ENCODE measurements around the gene CCDC154.
"Not testable (repeated sequence)": the region's sequence is repeated elsewhere in the genome, so short reads cannot be mapped to it uniquely, and the experiment has no call there.

CCDC154 gene

GRCh38 chr16:1452530-1452929 lies 8.2 kb upstream of the CCDC154 start:
- DNase-seq, result no peak

- no peak for DNase-seq
These were observed 7.5 kb upstream of the CCDC154 start for GRCh38 chr16:1451702-1452392.

GRCh38 chr16:1450841-1451240 lies 6.5 kb upstream of the CCDC154 start:
- DNase-seq, result no peak

- no peak for DNase-seq
These were observed 5.9 kb upstream of the CCDC154 start for GRCh38 chr16:1450218-1450617.

GRCh38 chr16:1449201-1449788 lies 4.9 kb upstream of the CCDC154 start:
- no peak for DNase-seq

- DNase-seq, result no peak
These were observed 4.3 kb upstream of the CCDC154 start for GRCh38 chr16:1448536-1449116.

- DNase-seq, result no peak
These were observed 3.6 kb upstream of the CCDC154 start for GRCh38 chr16:1447965-1448364.

- DNase-seq, result no peak
These were observed 2.1 kb upstream of the CCDC154 start for GRCh38 chr16:1446296-1447080.

GRCh38 chr16:1445518-1446203 lies 1.3 kb upstream of the CCDC154 start:
- DNase-seq, result no peak

GRCh38 chr16:1444730-1445517 lies 568 bp upstream of the CCDC154 start:
- DNase-seq, result no peak

GRCh38 chr16:1443403-1443973 lies 868 bp downstream of the CCDC154 start:
- DNase-seq, result no peak

GRCh38 chr16:1442697-1443096 lies 1.7 kb downstream of the CCDC154 start:
- no peak for DNase-seq

- DNase-seq, result no peak
These were observed 2.9 kb downstream of the CCDC154 start for GRCh38 chr16:1441391-1441829.

- not testable (repeated sequence) for DNase-seq
These were observed 4.7 kb downstream of the CCDC154 start for GRCh38 chr16:1439699-1440074.

- DNase-seq, result no peak
These were observed 5.2 kb downstream of the CCDC154 start for GRCh38 chr16:1439058-1439698.

GRCh38 chr16:1438229-1439057 lies 5.9 kb downstream of the CCDC154 start:
- DNase-seq, result no peak

GRCh38 chr16:1437606-1438005 lies 6.8 kb downstream of the CCDC154 start:
- DNase-seq, result no peak

GRCh38 chr16:1436731-1437355 lies 7.5 kb downstream of the CCDC154 start:
- no peak for DNase-seq

GRCh38 chr16:1435921-1436697 lies 8.2 kb downstream of the CCDC154 start:
- DNase-seq, result no peak

Data from right hindlimb (tissue), 1 donor.